Amygdala (tissue), 56 donors: ENCODE data around the gene GLRB.
"Not testable (repeated sequence)": the region's sequence is repeated elsewhere in the genome, so short reads cannot be mapped to it uniquely, and the experiment has no call there.

Source experiments
- DNase-seq, 56 donors: peaks; one replicate each; lab custom pipeline; 2025; lab: John Stamatoyannopoulos, UW

The GLRB gene

GRCh38 chr4:157075811-157076577 is at the start of gene GLRB:
Gene GLRB, plus strand, starts transcription at chr4:157076150. Its CDS starts 1,875 bp downstream, at chr4:157078025.
- peak in 37 of 56 donors; percentile 1 to 77 (median 24) for DNase-seq

- DNase-seq: no peak
Observed at GRCh38 chr4:157035471-157035870, 40.5 kb upstream of the GLRB start.

GRCh38 chr4:157040405-157040804 is 35.5 kb upstream of the GLRB start:
- no peak for DNase-seq

GRCh38 chr4:157043131-157043530 is 32.8 kb upstream of the GLRB start:
- DNase-seq: no peak

- DNase-seq: peak in 13 of 56 donors; percentile 1 to 48 (median 5)
Observed at GRCh38 chr4:157045507-157046127, 30.3 kb upstream of the GLRB start.

- no peak for DNase-seq
Observed at GRCh38 chr4:157048248-157048647, 27.7 kb upstream of the GLRB start.

GRCh38 chr4:157050561-157050960 is 25.4 kb upstream of the GLRB start:
- DNase-seq: no peak

GRCh38 chr4:157052429-157053040 is 23.4 kb upstream of the GLRB start:
- no peak for DNase-seq

GRCh38 chr4:157057218-157057617 is 18.7 kb upstream of the GLRB start:
- no peak for DNase-seq

GRCh38 chr4:157058899-157059298 is 17.1 kb upstream of the GLRB start:
- DNase-seq: not testable (repeated sequence)

- DNase-seq: no peak
Observed at GRCh38 chr4:157072002-157072401, 3.9 kb upstream of the GLRB start.

- no peak for DNase-seq
Observed at GRCh38 chr4:157075401-157075800, 549 bp upstream of the GLRB start.

GRCh38 chr4:157076578-157076947 is 613 bp downstream of the GLRB start:
- peak in 10 of 56 donors; percentile 4 to 39 (median 26) for DNase-seq

- peak in 1 of 56 donors; percentile 13 for DNase-seq
Observed at GRCh38 chr4:157079441-157079840, 3.5 kb downstream of the GLRB start.

GRCh38 chr4:157080605-157081004 is 4.7 kb downstream of the GLRB start:
- no peak for DNase-seq

GRCh38 chr4:157095716-157096115 is 19.8 kb downstream of the GLRB start:
- DNase-seq: no peak

- DNase-seq: no peak
Observed at GRCh38 chr4:157096439-157096838, 20.5 kb downstream of the GLRB start.

GRCh38 chr4:157099506-157099905 is 23.6 kb downstream of the GLRB start:
- DNase-seq: no peak

- DNase-seq: no peak
Observed at GRCh38 chr4:157104541-157104940, 28.6 kb downstream of the GLRB start.

GRCh38 chr4:157114671-157115070 is 38.7 kb downstream of the GLRB start:
- no peak for DNase-seq

- DNase-seq: no peak
Observed at GRCh38 chr4:157115613-157116335, 39.8 kb downstream of the GLRB start.
